K562 (cell line): ENCODE data around the gene GGA2. TPM values are rescaled to one million over a fixed set of nuclear protein-coding genes. Genes with fewer than 3 reads are reported as not detected.

Experiments used
- ATAC-seq: fragments of 200-7000 bp; cut with Tn5 transposase; 3 replicates; pipeline ENCODE4 v1.9.1; 2020; ENCODE audit warnings: moderate library complexity
- BruUV-seq: library from RNA; stranded (reverse); fragments of 400-500 nt; replicated peaks from 2 replicates; lab custom pipeline; 2021; lab: Mats Ljungman, UMichigan
- CTCF ChIA-PET: fragments of 300-600 bp; formaldehyde crosslinking; extraction: SDS; loops from one replicate; lab custom pipeline; 2021; ENCODE audit warnings: low intra/inter-chr PET ratio; lab: Yijun Ruan, JAX
- POLR2A ChIA-PET: fragments of 300-600, 350-650 bp; sonication (Branson Sonifier 250); formaldehyde crosslinking; extraction: SDS; loops from one replicate; lab custom pipeline; 2021; ENCODE audit warnings: antibody characterized with exemption, inconsistent platforms; lab: Yijun Ruan, JAX
- DNase-seq, 4 experiments: peaks; one replicate each; pipeline versions ENCODE4 v3.0.0 to v3.0.0-alpha.2; 2011 to 2018; ENCODE audit warnings: low spot score in 3 of 4, mixed read lengths in 3 of 4; ENCODE audit errors: extremely low read depth in 1 of 4
- FAIRE-seq: peaks from 2 replicates; lab custom pipeline; 2011; peaks lifted over from hg19 to GRCh38; lab: Jason Lieb, UNC
- H2AFZ ChIP-seq: 2 replicates; pipeline ENCODE4 v1.6.0; 2011; ENCODE audit warnings: low read depth, low read length, control low read depth, inconsistent platforms
- H3K27ac ChIP-seq: fragments of 200-600 bp; 3 replicates; pipeline ENCODE4 v1.8.0; 2011; ENCODE audit warnings: low read depth, mild to moderate bottlenecking, control low read depth, inconsistent platforms, low read length, moderate library complexity, mixed read lengths; ENCODE audit errors: extremely low read depth
- H3K27me3 ChIP-seq, 2 experiments: fragments of 300-600 bp in 1 of 2; 2 replicates in 1 of 2; 3 replicates in 1 of 2; pipeline versions ENCODE4 v1.6.0 to v1.8.0; 2011; ENCODE audit warnings: inconsistent platforms in 2 of 2, low read length in 2 of 2, mild to moderate bottlenecking in 1 of 2, mixed read lengths in 1 of 2, moderate library complexity in 1 of 2; ENCODE audit not compliant: control insufficient read depth in 2 of 2, insufficient read depth in 2 of 2
- H3K36me3 ChIP-seq: fragments of 300-600 bp; 3 replicates; pipeline ENCODE4 v1.8.0; 2011; ENCODE audit warnings: mild to moderate bottlenecking, low read length, inconsistent platforms; ENCODE audit not compliant: control insufficient read depth, insufficient read depth
- H3K4me1 ChIP-seq, 2 experiments: fragments of 200-600 bp in 1 of 2; replicated peaks in 1 of 2; 2 replicates in 1 of 2; 3 replicates in 1 of 2; pipeline versions ENCODE4 v1.5.1 to v1.8.0; 2011; ENCODE audit warnings: inconsistent platforms in 2 of 2, low read length in 2 of 2, mild to moderate bottlenecking in 1 of 2, mixed read lengths in 1 of 2, moderate library complexity in 1 of 2; ENCODE audit not compliant: control insufficient read depth in 2 of 2, insufficient read depth in 2 of 2
- H3K4me2 ChIP-seq: 2 replicates; pipeline ENCODE4 v1.6.1; 2011; ENCODE audit warnings: low read length, control low read depth, inconsistent platforms, mixed read lengths; ENCODE audit not compliant: insufficient read depth
- H3K4me3 ChIP-seq: fragments of 200-600 bp; sonication (generic), shearing (Covaris generic); 2 replicates; pipeline ENCODE4 v1.5.1; 2016; ENCODE audit warnings: control low read depth, inconsistent platforms
- H3K79me2 ChIP-seq: fragments of 200-600 bp; 3 replicates; pipeline ENCODE4 v1.8.0; 2011; ENCODE audit warnings: low read length, inconsistent platforms; ENCODE audit not compliant: control insufficient read depth, insufficient read depth
- H3K9ac ChIP-seq, 2 experiments: 2 replicates each; pipeline versions ENCODE4 v1.6.0 to v1.6.1; 2011; ENCODE audit warnings: low read depth in 2 of 2, low read length in 2 of 2, control low read depth in 1 of 2, inconsistent platforms in 1 of 2, mild to moderate bottlenecking in 1 of 2, mixed read lengths in 1 of 2; ENCODE audit not compliant: insufficient read depth in 1 of 2
- H3K9me1 ChIP-seq: one replicate; pipeline ENCODE4 v1.6.0; 2011; ENCODE audit warnings: inconsistent platforms, mild to moderate bottlenecking, low read length, moderate library complexity; ENCODE audit not compliant: control insufficient read depth, insufficient read depth
- H3K9me3 ChIP-seq: replicated peaks from 2 replicates; pipeline ENCODE4 v1.5.1; 2011; ENCODE audit warnings: low read depth, low read length, inconsistent platforms; ENCODE audit not compliant: control insufficient read depth, insufficient read depth
- H4K20me1 ChIP-seq: replicated peaks from 2 replicates; pipeline ENCODE4 v1.6.1; 2011; ENCODE audit warnings: low read length, inconsistent platforms, mixed read lengths; ENCODE audit not compliant: control insufficient read depth, insufficient read depth
- MYNN ChIP-seq, 2 experiments: sonication (generic); formaldehyde crosslinking in 1 of 2; IDR thresholded peaks; 2 replicates each; pipeline versions ENCODE4 v1.5.0 to v1.6.1; 2016 to 2020; ENCODE audit warnings: antibody characterized with exemption in 1 of 2, missing genetic modification reagents in 1 of 2
- POLR2G ChIP-seq: fragments of 200-400 bp; formaldehyde crosslinking; IDR thresholded peaks from 2 replicates; pipeline ENCODE4 v1.6.1; 2017; ENCODE audit warnings: low read depth, mild to moderate bottlenecking, antibody characterized with exemption, low read length, moderate library complexity
- SP1 ChIP-seq: sonication (generic); formaldehyde crosslinking; IDR thresholded peaks from 2 replicates; pipeline ENCODE4 v1.8.1; 2022; ENCODE audit warnings: mild to moderate bottlenecking, missing genetic modification reagents
- ZNF384 ChIP-seq: IDR thresholded peaks from 2 replicates; pipeline ENCODE4 v1.6.1; 2012; ENCODE audit warnings: low read depth, low read length, improper control_type of control experiment
- WGBS: fragments of 100-300 bp; shearing (Covaris generic); methylation state at CpG from one replicate; pipeline ENCODE4 v1.1.6; 2016; ENCODE audit warnings: low coverage, mixed read lengths; ENCODE audit not compliant: insufficient coverage; ENCODE audit errors: missing lambda C conversion rate; 5-methylcytosine and 5-hydroxymethylcytosine counted together
- in situ Hi-C: fragments of 300-500 bp; cut with MboI; formaldehyde crosslinking; loops from 4 replicates; pipeline ENCODE4 v1.15.0; 2018; ENCODE audit warnings: inconsistent platforms, mixed read lengths
- intact Hi-C: fragments of 100-400 bp; cut with micrococcal nuclease; formaldehyde crosslinking; loops from 2 replicates; pipeline ENCODE4 v1.14.2; 2022
- polyA plus RNA-seq, 8 experiments: library from polyadenylated mRNA; depleted of rRNA in 4 of 8; stranded (reverse) in 5 of 8; unstranded in 3 of 8; fragments of >200 nt; fragmentation: Nextera tagmentation in 2 of 8; fragmentation: Illumina TruSeq in 1 of 8; extraction: Ambion mirVana in 2 of 8; extraction: Trizol in 1 of 8; gene quantifications; 2 replicates each; pipeline versions ENCODE4 v1.2.1 to v1.2.3, GENCODE V29; 2011 to 2014; ENCODE audit warnings: inconsistent platforms in 1 of 8, missing spikeins in 1 of 8
- total RNA-seq, 7 experiments: library from RNA; depleted of rRNA in 6 of 7; stranded (reverse); fragments of >200 nt in 6 of 7; fragmentation: Illumina TruSeq in 2 of 7; extraction: Trizol in 2 of 7; gene quantifications; 2 replicates each; pipeline versions ENCODE4 v1.2.1 to v1.2.3, GENCODE V29; 2011 to 2021; ENCODE audit warnings: low replicate concordance in 1 of 7
- TF ChIP-seq, protein P1 (sequence below), 2 experiments: IDR thresholded peaks in 1 of 2; conservative IDR thresholded peaks in 1 of 2; 2 replicates each; pipeline ENCODE4 v1.6.1; 2016; ENCODE audit warnings: low read depth in 2 of 2, mild to moderate bottlenecking in 1 of 2, missing compliant biosample characterization in 1 of 2, missing genetic modification characterization in 1 of 2, moderate library complexity in 1 of 2
- TF ChIP-seq, protein P2 (sequence below): fragments of 200-800 bp; sonication (Bioruptor generic); IDR thresholded peaks from 2 replicates; pipeline ENCODE4 v1.6.1; 2017; ENCODE audit warnings: missing genetic modification characterization, missing compliant biosample characterization
- TF ChIP-seq, protein P3 (sequence below): fragments of 250-450 bp; sonication (Bioruptor Pico); IDR thresholded peaks from 2 replicates; pipeline ENCODE4 v1.4.0; 2020; ENCODE audit warnings: mild to moderate bottlenecking, moderate library complexity

The GGA2 gene
- total and polyA plus RNA-seq, 9 of the 15 experiments (the other 6 are each of a cell fraction or from before 2014, with no cell fraction given), result 11.9 to 133 (median 66.3) TPM

DNA sequence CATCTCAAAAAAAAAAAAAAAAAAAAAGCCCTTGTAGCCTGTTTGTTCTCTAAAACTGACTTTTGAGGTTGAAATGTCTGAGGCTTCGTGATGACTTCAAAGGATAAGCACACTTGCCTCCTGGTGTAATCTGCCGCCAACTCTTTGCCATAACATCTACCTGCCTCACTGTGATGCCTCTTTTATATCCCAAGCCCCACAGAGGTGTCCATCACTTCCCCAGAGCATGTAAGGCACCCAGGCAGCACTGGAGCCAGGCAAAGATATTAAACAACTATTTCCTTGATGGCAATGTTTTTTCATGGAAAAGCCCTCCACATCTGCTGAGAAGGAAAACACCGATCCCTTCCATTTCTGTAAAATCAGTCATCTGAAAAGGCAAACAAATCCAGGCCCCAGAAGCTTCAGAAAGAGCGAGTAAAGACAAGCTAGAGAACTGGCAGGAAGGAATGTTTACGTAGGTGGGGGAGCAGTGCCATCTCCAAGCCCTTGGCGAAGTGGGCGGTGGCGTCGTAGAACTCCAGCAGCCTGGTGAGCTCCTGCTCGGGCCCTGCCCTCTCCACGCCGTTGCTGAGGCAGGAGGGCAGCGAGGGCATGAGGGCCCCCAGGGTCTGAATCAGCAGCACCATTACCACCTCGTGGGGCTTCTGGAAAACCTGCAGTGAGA lies 85.9 kb downstream of the GGA2 start:
- peaks cover 0 to 3% of the 10 kb centered on the region in 2 experiments; a peak in 1 of 5 replicates for H3K4me1 ChIP-seq
- H3K4me2 ChIP-seq, result no peak overlapping the region
- no TSS peak for BruUV-seq
- H3K36me3 ChIP-seq, result peaks cover 9% of the 10 kb centered on the region; the same call in 2 of the 3 replicates
- no peaks in the 10 kb centered on the region for H3K27me3 ChIP-seq
- H3K27ac ChIP-seq, result no peak overlapping the region
- no peaks in the 10 kb centered on the region for H3K79me2 ChIP-seq
- ATAC-seq, result no peak
- H2AFZ ChIP-seq, result no peak overlapping the region
- H3K4me3 ChIP-seq, result no peak overlapping the region
- POLR2A ChIA-PET, result interaction anchor here (0.6 kb wide), 1 partner anchor 62 kb away, joined by 3 read pairs; no protein-coding TSS in a partner anchor
- in situ Hi-C loops, result no loop called here
- DNase-seq, result no peak
- no peak overlapping the region for H3K9ac ChIP-seq
- intact Hi-C loops, result no loop called here
- H3K9me3 ChIP-seq, result no peaks in the 10 kb centered on the region
- FAIRE-seq, result no peak
- no peaks in the 10 kb centered on the region for H4K20me1 ChIP-seq
- WGBS, result 83% methylated on average over 12 of the region's 14 CpGs
- CTCF ChIA-PET, result no interaction called here
- H3K9me1 ChIP-seq, result no peaks in the 10 kb centered on the region
- TF ChIP-seq POLR2G (no peak), ZNF384 (no peak), MYNN (IDR thresholded peaks at IDR 0.05) (no peak), MYNN (CRISPR knock-in tag; IDR thresholded peaks at IDR 0.05) (no peak), SP1 (CRISPR knock-in tag) (no peak)
- TF ChIP-seq, protein P1, sequence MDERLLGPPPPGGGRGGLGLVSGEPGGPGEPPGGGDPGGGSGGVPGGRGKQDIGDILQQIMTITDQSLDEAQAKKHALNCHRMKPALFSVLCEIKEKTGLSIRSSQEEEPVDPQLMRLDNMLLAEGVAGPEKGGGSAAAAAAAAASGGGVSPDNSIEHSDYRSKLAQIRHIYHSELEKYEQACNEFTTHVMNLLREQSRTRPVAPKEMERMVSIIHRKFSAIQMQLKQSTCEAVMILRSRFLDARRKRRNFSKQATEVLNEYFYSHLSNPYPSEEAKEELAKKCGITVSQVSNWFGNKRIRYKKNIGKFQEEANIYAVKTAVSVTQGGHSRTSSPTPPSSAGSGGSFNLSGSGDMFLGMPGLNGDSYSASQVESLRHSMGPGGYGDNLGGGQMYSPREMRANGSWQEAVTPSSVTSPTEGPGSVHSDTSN (CRISPR knock-in tag; IDR thresholded peaks at IDR 0.05; ENCODE audit: low read depth), result no peak
- TF ChIP-seq, protein P1 (tag; conservative IDR thresholded peaks at IDR 0.05; ENCODE audit: low read depth), result no peak
- TF ChIP-seq, protein P2, sequence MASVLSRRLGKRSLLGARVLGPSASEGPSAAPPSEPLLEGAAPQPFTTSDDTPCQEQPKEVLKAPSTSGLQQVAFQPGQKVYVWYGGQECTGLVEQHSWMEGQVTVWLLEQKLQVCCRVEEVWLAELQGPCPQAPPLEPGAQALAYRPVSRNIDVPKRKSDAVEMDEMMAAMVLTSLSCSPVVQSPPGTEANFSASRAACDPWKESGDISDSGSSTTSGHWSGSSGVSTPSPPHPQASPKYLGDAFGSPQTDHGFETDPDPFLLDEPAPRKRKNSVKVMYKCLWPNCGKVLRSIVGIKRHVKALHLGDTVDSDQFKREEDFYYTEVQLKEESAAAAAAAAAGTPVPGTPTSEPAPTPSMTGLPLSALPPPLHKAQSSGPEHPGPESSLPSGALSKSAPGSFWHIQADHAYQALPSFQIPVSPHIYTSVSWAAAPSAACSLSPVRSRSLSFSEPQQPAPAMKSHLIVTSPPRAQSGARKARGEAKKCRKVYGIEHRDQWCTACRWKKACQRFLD (CRISPR knock-in tag), result no peak
- TF ChIP-seq, protein P3, sequence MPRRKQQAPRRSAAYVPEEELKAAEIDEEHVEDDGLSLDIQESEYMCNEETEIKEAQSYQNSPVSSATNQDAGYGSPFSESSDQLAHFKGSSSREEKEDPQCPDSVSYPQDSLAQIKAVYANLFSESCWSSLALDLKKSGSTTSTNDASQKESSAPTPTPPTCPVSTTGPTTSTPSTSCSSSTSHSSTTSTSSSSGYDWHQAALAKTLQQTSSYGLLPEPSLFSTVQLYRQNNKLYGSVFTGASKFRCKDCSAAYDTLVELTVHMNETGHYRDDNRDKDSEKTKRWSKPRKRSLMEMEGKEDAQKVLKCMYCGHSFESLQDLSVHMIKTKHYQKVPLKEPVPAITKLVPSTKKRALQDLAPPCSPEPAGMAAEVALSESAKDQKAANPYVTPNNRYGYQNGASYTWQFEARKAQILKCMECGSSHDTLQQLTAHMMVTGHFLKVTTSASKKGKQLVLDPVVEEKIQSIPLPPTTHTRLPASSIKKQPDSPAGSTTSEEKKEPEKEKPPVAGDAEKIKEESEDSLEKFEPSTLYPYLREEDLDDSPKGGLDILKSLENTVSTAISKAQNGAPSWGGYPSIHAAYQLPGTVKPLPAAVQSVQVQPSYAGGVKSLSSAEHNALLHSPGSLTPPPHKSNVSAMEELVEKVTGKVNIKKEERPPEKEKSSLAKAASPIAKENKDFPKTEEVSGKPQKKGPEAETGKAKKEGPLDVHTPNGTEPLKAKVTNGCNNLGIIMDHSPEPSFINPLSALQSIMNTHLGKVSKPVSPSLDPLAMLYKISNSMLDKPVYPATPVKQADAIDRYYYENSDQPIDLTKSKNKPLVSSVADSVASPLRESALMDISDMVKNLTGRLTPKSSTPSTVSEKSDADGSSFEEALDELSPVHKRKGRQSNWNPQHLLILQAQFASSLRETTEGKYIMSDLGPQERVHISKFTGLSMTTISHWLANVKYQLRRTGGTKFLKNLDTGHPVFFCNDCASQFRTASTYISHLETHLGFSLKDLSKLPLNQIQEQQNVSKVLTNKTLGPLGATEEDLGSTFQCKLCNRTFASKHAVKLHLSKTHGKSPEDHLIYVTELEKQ (CRISPR knock-in tag), result no peak
